IPS-18a (cell line): ENCODE data around the gene IQCM.
"Not testable (repeated sequence)": the region's sequence is repeated elsewhere in the genome, so short reads cannot be mapped to it uniquely, and the experiment has no call there.

ENCODE experiments used
- H3K27ac ChIP-seq: one replicate; pipeline ENCODE4 v1.5.1; 2013; ENCODE audit warnings: low read length
- H3K27me3 ChIP-seq: one replicate; pipeline ENCODE4 v1.6.1; 2013; ENCODE audit warnings: mild to moderate bottlenecking, low read length; ENCODE audit not compliant: control insufficient read depth, insufficient read depth
- H3K36me3 ChIP-seq: one replicate; pipeline ENCODE4 v1.6.1; 2013; ENCODE audit warnings: low read depth, low read length; ENCODE audit not compliant: control insufficient read depth
- H3K4me1 ChIP-seq: one replicate; pipeline ENCODE4 v1.6.1; 2013; ENCODE audit warnings: low read depth, low read length; ENCODE audit not compliant: control insufficient read depth
- H3K4me3 ChIP-seq: one replicate; pipeline ENCODE4 v1.5.1; 2013; ENCODE audit warnings: low read length
- H3K9ac ChIP-seq: one replicate; pipeline ENCODE4 v1.6.1; 2013; ENCODE audit warnings: mild to moderate bottlenecking, low read length, moderate library complexity
- H3K9me3 ChIP-seq: one replicate; pipeline ENCODE4 v1.6.1; 2013; ENCODE audit warnings: low read depth, low read length; ENCODE audit not compliant: control insufficient read depth

The IQCM gene

GRCh38 chr4:149345424-149345823 is 470.2 kb downstream of the IQCM start:
- Histone ChIP-seq H3K27ac (no peak overlapping the region), H3K9me3 (no peaks in the 10 kb centered on the region), H3K4me3 (no peak overlapping the region), H3K4me1 (no peaks in the 10 kb centered on the region), H3K9ac (no peak overlapping the region), H3K27me3 (no peaks in the 10 kb centered on the region), H3K36me3 (no peaks in the 10 kb centered on the region)

- H3K9ac ChIP-seq, result no peak overlapping the region
- H3K9me3 ChIP-seq, result no peaks in the 10 kb centered on the region
- H3K27ac ChIP-seq, result no peak overlapping the region
- H3K27me3 ChIP-seq, result no peaks in the 10 kb centered on the region
- H3K36me3 ChIP-seq, result no peaks in the 10 kb centered on the region
- no peak overlapping the region for H3K4me3 ChIP-seq
- no peaks in the 10 kb centered on the region for H3K4me1 ChIP-seq
Observed at GRCh38 chr4:149344436-149344835, 471.2 kb downstream of the IQCM start.

- H3K4me3 ChIP-seq, result no peak overlapping the region
- H3K27ac ChIP-seq, result no peak overlapping the region
- H3K27me3 ChIP-seq, result no peaks in the 10 kb centered on the region
- H3K9me3 ChIP-seq, result no peaks in the 10 kb centered on the region
- H3K36me3 ChIP-seq, result no peaks in the 10 kb centered on the region
- no peaks in the 10 kb centered on the region for H3K4me1 ChIP-seq
- no peak overlapping the region for H3K9ac ChIP-seq
Observed at GRCh38 chr4:149343614-149344013, 472.0 kb downstream of the IQCM start.

GRCh38 chr4:149341117-149341516 is 474.5 kb downstream of the IQCM start:
- H3K4me1 ChIP-seq, H3K9ac ChIP-seq, H3K9me3 ChIP-seq, H3K4me3 ChIP-seq, H3K27me3 ChIP-seq, H3K27ac ChIP-seq, H3K36me3 ChIP-seq: not testable (repeated sequence)

GRCh38 chr4:149328161-149328560 is 487.5 kb downstream of the IQCM start:
- no peak overlapping the region for H3K9ac ChIP-seq
- H3K27ac ChIP-seq, result no peak overlapping the region
- no peak overlapping the region for H3K4me3 ChIP-seq
- H3K4me1 ChIP-seq, result no peaks in the 10 kb centered on the region
- H3K9me3 ChIP-seq, result peaks cover 4% of the 10 kb centered on the region
- H3K27me3 ChIP-seq, result no peaks in the 10 kb centered on the region
- H3K36me3 ChIP-seq, result no peaks in the 10 kb centered on the region

GRCh38 chr4:149322203-149322602 is 493.4 kb downstream of the IQCM start:
- peaks cover 28% of the 10 kb centered on the region for H3K9me3 ChIP-seq
- H3K27ac ChIP-seq, result no peak overlapping the region
- H3K27me3 ChIP-seq, result no peaks in the 10 kb centered on the region
- H3K36me3 ChIP-seq, result no peaks in the 10 kb centered on the region
- H3K4me3 ChIP-seq, result no peak overlapping the region
- no peaks in the 10 kb centered on the region for H3K4me1 ChIP-seq
- no peak overlapping the region for H3K9ac ChIP-seq

- Histone ChIP-seq H3K27ac (no peak overlapping the region), H3K9me3 (peaks cover 28% of the 10 kb centered on the region), H3K9ac (no peak overlapping the region), H3K27me3 (no peaks in the 10 kb centered on the region), H3K36me3 (no peaks in the 10 kb centered on the region), H3K4me3 (no peak overlapping the region), H3K4me1 (no peaks in the 10 kb centered on the region)
Observed at GRCh38 chr4:149321438-149321837, 494.2 kb downstream of the IQCM start.

- no peaks in the 10 kb centered on the region for H3K36me3 ChIP-seq
- no peak overlapping the region for H3K4me3 ChIP-seq
- no peaks in the 10 kb centered on the region for H3K4me1 ChIP-seq
- no peak overlapping the region for H3K9ac ChIP-seq
- H3K27me3 ChIP-seq, result no peaks in the 10 kb centered on the region
- no peaks in the 10 kb centered on the region for H3K9me3 ChIP-seq
- no peak overlapping the region for H3K27ac ChIP-seq
Observed at GRCh38 chr4:149311076-149311475, 504.6 kb downstream of the IQCM start.

GRCh38 chr4:149306537-149306936 is 509.1 kb downstream of the IQCM start:
- no peak overlapping the region for H3K27ac ChIP-seq
- no peak overlapping the region for H3K9ac ChIP-seq
- no peaks in the 10 kb centered on the region for H3K9me3 ChIP-seq
- no peak overlapping the region for H3K4me3 ChIP-seq
- no peaks in the 10 kb centered on the region for H3K4me1 ChIP-seq
- no peaks in the 10 kb centered on the region for H3K27me3 ChIP-seq
- H3K36me3 ChIP-seq, result no peaks in the 10 kb centered on the region
